ENCODE data around the gene SLC35F3.

SLC35F3 gene

GRCh38 chr1:233940908-233941307, 36.4 kb downstream of the SLC35F3 start:
- H3K9me3 ChIP-seq (replicated peaks in 1 of 2; ENCODE audit: control insufficient read depth in 2 of 2, insufficient read depth in 1 of 2, low read depth in 1 of 2, low read length in 2 of 2) = no peaks in the 10 kb centered on the region

GRCh38 chr1:233944601-233945000, 40.1 kb downstream of the SLC35F3 start:
- H3K4me2 ChIP-seq (ENCODE audit: insufficient read depth, low read length, poor library complexity, severe bottlenecking) = no peak overlapping the region

More at GRCh38 chr1:233940908-233941307, 36.4 kb downstream of the SLC35F3 start:
- H2BK15ac ChIP-seq (ENCODE audit: low read length) = no peak overlapping the region
- H3K23ac ChIP-seq (ENCODE audit: low read depth, low read length, poor library complexity) = no peak overlapping the region
- no peak overlapping the region for H3K4me2 ChIP-seq (ENCODE audit: insufficient read depth, low read length, poor library complexity, severe bottlenecking)
- no CpG with 5 or more reads among the region's 5 CpGs for WGBS, 2 donors (ENCODE audit: extremely low coverage in 2 of 2, insufficient read length in 2 of 2, insufficient replicate concordance in 1 of 2)
- no peak overlapping the region for H2AK5ac ChIP-seq (ENCODE audit: low read depth, low read length)
- H2BK5ac ChIP-seq (ENCODE audit: low read length) = no peak overlapping the region
- no peaks in the 10 kb centered on the region for H3K27me3 ChIP-seq (ENCODE audit: control insufficient read depth in 3 of 3, insufficient read depth in 3 of 3, low read depth in 1 of 3, low read length in 3 of 3)
- H2BK120ac ChIP-seq (ENCODE audit: low read depth, low read length) = no peak overlapping the region
- H2AFZ ChIP-seq (ENCODE audit: low read length) = no peak overlapping the region
- H3K27ac ChIP-seq (replicated peaks; ENCODE audit: low read length) = no peak overlapping the region
- H3K36me3 ChIP-seq (replicated peaks in 1 of 2; ENCODE audit: control insufficient read depth in 2 of 2, insufficient read depth in 2 of 2, low read length in 2 of 2) = no peaks in the 10 kb centered on the region
- H3K4me1 ChIP-seq (ENCODE audit: control insufficient read depth in 2 of 2, insufficient read depth in 1 of 2, low read depth in 1 of 2, low read length in 2 of 2) = no peaks in the 10 kb centered on the region
- H2BK12ac ChIP-seq (ENCODE audit: low read length) = no peak overlapping the region
- H3K9ac ChIP-seq (ENCODE audit: low read depth, low read length, poor library complexity) = no peak overlapping the region
- H4K8ac ChIP-seq (ENCODE audit: low read depth, low read length) = no peak overlapping the region
- no peak overlapping the region for H3K14ac ChIP-seq (ENCODE audit: low read length)
- H3K79me1 ChIP-seq (ENCODE audit: low read depth, low read length) = no peaks in the 10 kb centered on the region
- H4K91ac ChIP-seq (ENCODE audit: low read depth, low read length, poor library complexity) = no peak overlapping the region
- H3K4me3 ChIP-seq (ENCODE audit: low read length in 2 of 2) = no peak overlapping the region
- DNase-seq (ENCODE audit: low spot score) = no peak
- H3K4ac ChIP-seq (ENCODE audit: low read length) = no peak overlapping the region
- H3K18ac ChIP-seq (ENCODE audit: low read length) = no peak overlapping the region

GRCh38 chr1:233945573-233945972, 41.1 kb downstream of the SLC35F3 start:
- no peak for DNase-seq (ENCODE audit: low spot score)
- H2BK12ac ChIP-seq (ENCODE audit: low read length) = no peak overlapping the region
- H3K18ac ChIP-seq (ENCODE audit: low read length) = no peak overlapping the region
- H3K4me2 ChIP-seq (ENCODE audit: insufficient read depth, low read length, poor library complexity, severe bottlenecking) = no peak overlapping the region
- no peak overlapping the region for H3K4me3 ChIP-seq (ENCODE audit: low read length in 2 of 2)
- no CpG with 5 or more reads among the region's 3 CpGs for WGBS, 2 donors (ENCODE audit: extremely low coverage in 2 of 2, insufficient read length in 2 of 2, insufficient replicate concordance in 1 of 2)
- H3K4ac ChIP-seq (ENCODE audit: low read length) = no peak overlapping the region
- no peak overlapping the region for H4K91ac ChIP-seq (ENCODE audit: low read depth, low read length, poor library complexity)
- peaks cover 0 to 3% (median 0%) of the 10 kb centered on the region in 3 experiments for H3K27me3 ChIP-seq (ENCODE audit: control insufficient read depth in 3 of 3, insufficient read depth in 3 of 3, low read depth in 1 of 3, low read length in 3 of 3)
- no peaks in the 10 kb centered on the region for H3K9me3 ChIP-seq (replicated peaks in 1 of 2; ENCODE audit: control insufficient read depth in 2 of 2, insufficient read depth in 1 of 2, low read depth in 1 of 2, low read length in 2 of 2)
- no peak overlapping the region for H2AFZ ChIP-seq (ENCODE audit: low read length)
- H3K9ac ChIP-seq (ENCODE audit: low read depth, low read length, poor library complexity) = no peak overlapping the region
- no peak overlapping the region for H2AK5ac ChIP-seq (ENCODE audit: low read depth, low read length)
- H2BK120ac ChIP-seq (ENCODE audit: low read depth, low read length) = no peak overlapping the region
- H3K4me1 ChIP-seq (ENCODE audit: control insufficient read depth in 2 of 2, insufficient read depth in 1 of 2, low read depth in 1 of 2, low read length in 2 of 2) = no peaks in the 10 kb centered on the region
- H4K8ac ChIP-seq (ENCODE audit: low read depth, low read length) = no peak overlapping the region
- H3K14ac ChIP-seq (ENCODE audit: low read length) = no peak overlapping the region
- H3K27ac ChIP-seq (replicated peaks; ENCODE audit: low read length) = no peak overlapping the region
- H3K23ac ChIP-seq (ENCODE audit: low read depth, low read length, poor library complexity) = no peak overlapping the region
- no peak overlapping the region for H2BK15ac ChIP-seq (ENCODE audit: low read length)
- no peaks in the 10 kb centered on the region for H3K36me3 ChIP-seq (replicated peaks in 1 of 2; ENCODE audit: control insufficient read depth in 2 of 2, insufficient read depth in 2 of 2, low read length in 2 of 2)
- no peaks in the 10 kb centered on the region for H3K79me1 ChIP-seq (ENCODE audit: low read depth, low read length)
- no peak overlapping the region for H2BK5ac ChIP-seq (ENCODE audit: low read length)

More at GRCh38 chr1:233944601-233945000, 40.1 kb downstream of the SLC35F3 start:
- H3K79me1 ChIP-seq (ENCODE audit: low read depth, low read length) = no peaks in the 10 kb centered on the region
- no peaks in the 10 kb centered on the region for H3K4me1 ChIP-seq (ENCODE audit: control insufficient read depth in 2 of 2, insufficient read depth in 1 of 2, low read depth in 1 of 2, low read length in 2 of 2)
- no peak overlapping the region for H3K9ac ChIP-seq (ENCODE audit: low read depth, low read length, poor library complexity)
- H2BK120ac ChIP-seq (ENCODE audit: low read depth, low read length) = no peak overlapping the region
- no peak overlapping the region for H2AK5ac ChIP-seq (ENCODE audit: low read depth, low read length)
- no peak overlapping the region for H4K8ac ChIP-seq (ENCODE audit: low read depth, low read length)
- no peaks in the 10 kb centered on the region for H3K36me3 ChIP-seq (replicated peaks in 1 of 2; ENCODE audit: control insufficient read depth in 2 of 2, insufficient read depth in 2 of 2, low read length in 2 of 2)
- H3K23ac ChIP-seq (ENCODE audit: low read depth, low read length, poor library complexity) = no peak overlapping the region
- no peak overlapping the region for H2BK12ac ChIP-seq (ENCODE audit: low read length)
- WGBS, 2 donors (ENCODE audit: extremely low coverage in 2 of 2, insufficient read length in 2 of 2, insufficient replicate concordance in 1 of 2) = no CpG with 5 or more reads among the region's 4 CpGs
- no peak overlapping the region for H3K4me3 ChIP-seq (ENCODE audit: low read length in 2 of 2)
- H3K4ac ChIP-seq (ENCODE audit: low read length) = no peak overlapping the region
- H2BK15ac ChIP-seq (ENCODE audit: low read length) = no peak overlapping the region
- H3K9me3 ChIP-seq (replicated peaks in 1 of 2; ENCODE audit: control insufficient read depth in 2 of 2, insufficient read depth in 1 of 2, low read depth in 1 of 2, low read length in 2 of 2) = no peaks in the 10 kb centered on the region
- DNase-seq (ENCODE audit: low spot score) = no peak
- H3K14ac ChIP-seq (ENCODE audit: low read length) = no peak overlapping the region
- peaks cover 0 to 3% (median 0%) of the 10 kb centered on the region in 3 experiments for H3K27me3 ChIP-seq (ENCODE audit: control insufficient read depth in 3 of 3, insufficient read depth in 3 of 3, low read depth in 1 of 3, low read length in 3 of 3)
- H4K91ac ChIP-seq (ENCODE audit: low read depth, low read length, poor library complexity) = no peak overlapping the region
- H2AFZ ChIP-seq (ENCODE audit: low read length) = no peak overlapping the region
- H3K27ac ChIP-seq (replicated peaks; ENCODE audit: low read length) = no peak overlapping the region
- no peak overlapping the region for H2BK5ac ChIP-seq (ENCODE audit: low read length)
- no peak overlapping the region for H3K18ac ChIP-seq (ENCODE audit: low read length)

- Histone ChIP-seq H3K4ac (ENCODE audit: low read length) (no peak overlapping the region), H3K14ac (ENCODE audit: low read length) (no peak overlapping the region), H3K79me1 (ENCODE audit: low read depth, low read length) (no peaks in the 10 kb centered on the region), H2BK15ac (ENCODE audit: low read length) (no peak overlapping the region), H3K4me3 (ENCODE audit: low read length in 2 of 2) (no peak overlapping the region), H2BK5ac (ENCODE audit: low read length) (no peak overlapping the region), H4K8ac (ENCODE audit: low read depth, low read length) (no peak overlapping the region), H3K18ac (ENCODE audit: low read length) (no peak overlapping the region), H3K36me3 (replicated peaks in 1 of 2; ENCODE audit: control insufficient read depth in 2 of 2, insufficient read depth in 2 of 2, low read length in 2 of 2) (no peaks in the 10 kb centered on the region), H2AFZ (ENCODE audit: low read length) (no peak overlapping the region), H3K4me2 (ENCODE audit: insufficient read depth, low read length, poor library complexity, severe bottlenecking) (no peak overlapping the region), H3K27ac (replicated peaks; ENCODE audit: low read length) (no peak overlapping the region), H2BK12ac (ENCODE audit: low read length) (no peak overlapping the region), H3K9me3 (replicated peaks in 1 of 2; ENCODE audit: control insufficient read depth in 2 of 2, insufficient read depth in 1 of 2, low read depth in 1 of 2, low read length in 2 of 2) (no peaks in the 10 kb centered on the region), H2BK120ac (ENCODE audit: low read depth, low read length) (no peak overlapping the region), H2AK5ac (ENCODE audit: low read depth, low read length) (no peak overlapping the region), H3K4me1 (ENCODE audit: control insufficient read depth in 2 of 2, insufficient read depth in 1 of 2, low read depth in 1 of 2, low read length in 2 of 2) (no peaks in the 10 kb centered on the region), H3K9ac (ENCODE audit: low read depth, low read length, poor library complexity) (no peak overlapping the region), H3K23ac (ENCODE audit: low read depth, low read length, poor library complexity) (no peak overlapping the region), H4K91ac (ENCODE audit: low read depth, low read length, poor library complexity) (no peak overlapping the region), H3K27me3 (ENCODE audit: control insufficient read depth in 3 of 3, insufficient read depth in 3 of 3, low read depth in 1 of 3, low read length in 3 of 3) (peaks cover 0 to 3% (median 0%) of the 10 kb centered on the region in 3 experiments)
- WGBS, 2 donors (ENCODE audit: extremely low coverage in 2 of 2, insufficient read length in 2 of 2, insufficient replicate concordance in 1 of 2) = no CpG with 5 or more reads among the region's 2 CpGs
- no peak for DNase-seq (ENCODE audit: low spot score)
Measured at GRCh38 chr1:233945979-233946378, 41.5 kb downstream of the SLC35F3 start.

Measured in neuronal stem cell (in vitro differentiated cells).